HL-60 (cell line): ENCODE results near the gene CIAO3.

Experiments
- DNase-seq, 2 experiments: peaks; one replicate each; pipeline ENCODE4 v3.0.0-alpha.2; 2010 to 2020; ENCODE audit warnings: low read depth in 1 of 2, low spot score in 1 of 2
- H3K27ac ChIP-seq: fragments of 250-450 bp; sonication (Bioruptor Pico); replicated peaks from 2 replicates; pipeline ENCODE4 v1.5.1; 2020; ENCODE audit warnings: mild to moderate bottlenecking, moderate library complexity
- H3K27me3 ChIP-seq: fragments of 250-450 bp; sonication (Bioruptor Pico); 2 replicates; pipeline ENCODE4 v1.5.1; 2021; ENCODE audit warnings: mild to moderate bottlenecking, moderate library complexity; ENCODE audit not compliant: insufficient read depth, poor library complexity, severe bottlenecking
- H3K4me3 ChIP-seq: replicated peaks from 2 replicates; pipeline ENCODE4 v1.5.1; 2011; ENCODE audit warnings: mild to moderate bottlenecking, control low read depth, low read length; ENCODE audit not compliant: insufficient read depth
- CTCF ChIP-seq: IDR thresholded peaks from one replicate; pipeline ENCODE4 v1.5.1; 2011; ENCODE audit warnings: low read length, control low read depth, inconsistent platforms; ENCODE audit not compliant: insufficient read depth
- GABPA ChIP-seq: IDR thresholded peaks from 2 replicates; pipeline ENCODE4 v1.6.1; 2012; ENCODE audit warnings: low read depth
- POLR2AphosphoS5 ChIP-seq: IDR thresholded peaks from 2 replicates; pipeline ENCODE4 v1.6.1; 2012; ENCODE audit warnings: low read depth
- REST ChIP-seq: IDR thresholded peaks from 2 replicates; pipeline ENCODE4 v1.6.1; 2012; ENCODE audit warnings: low read depth; ENCODE audit not compliant: insufficient replicate concordance
- SPI1 ChIP-seq: IDR thresholded peaks from 2 replicates; pipeline ENCODE4 v1.6.1; 2012; ENCODE audit warnings: low read depth, mild to moderate bottlenecking, borderline replicate concordance
- long read RNA-seq: library from polyadenylated mRNA; unstranded; transcript quantifications from one replicate; pipeline ENCODE4 v2.0.0, GENCODE V29; 2020

The CIAO3 gene
- long read RNA-seq, transcript CIAO3-201 (11 exons, 2,112 nt) = major isoform, 134 of 218 reads
- long read RNA-seq, partial matches to known transcripts = 7 of 218 reads
- long read RNA-seq, other reads (novel, unspliced or antisense) = 71 of 218 reads

- peak; percentile 86 to 89 for DNase-seq
- Histone ChIP-seq H3K27ac (peak within 1 kb of the TSS; percentile 73), H3K4me3 (peak within 1 kb of the TSS; percentile 99), H3K27me3 (no peaks in the 10 kb centered on the region)
- TF ChIP-seq CTCF (peak; percentile 86), GABPA (no peak), POLR2AphosphoS5 (peak; percentile 99), REST (peak; percentile 35), SPI1 (no peak)
Measured at GRCh38 chr16:740764-741505, at the start of gene CIAO3. CIAO3 (minus strand) TSS chr16:740997; CDS start chr16:740985, 12 bp downstream.

- DNase-seq = no peak
- Histone ChIP-seq H3K27me3 (no peaks in the 10 kb centered on the region), H3K27ac (no peak overlapping the region), H3K4me3 (no peak overlapping the region)
- TF ChIP-seq CTCF (no peak), GABPA (no peak), SPI1 (no peak), POLR2AphosphoS5 (no peak), REST (no peak)
Measured at GRCh38 chr16:790086-790485, 49.3 kb upstream of the CIAO3 start.

- TF ChIP-seq POLR2AphosphoS5 (no peak), CTCF (no peak), REST (no peak), SPI1 (no peak), GABPA (no peak)
- Histone ChIP-seq H3K27me3 (no peaks in the 10 kb centered on the region), H3K27ac (peak overlapping the region; percentile 84), H3K4me3 (peak overlapping the region; percentile 98)
- DNase-seq = no peak
Measured at GRCh38 chr16:789191-789850, 48.5 kb upstream of the CIAO3 start.
